ENCODE results near the gene PCGF1.

GRCh38 chr2:74532222-74532621 is 24.7 kb upstream of the PCGF1 start:
- TF ChIP-seq CTCF (conservative IDR thresholded peaks at IDR 0.05) (peak; percentile 25), ZFX (IDR thresholded peaks at IDR 0.05) (no peak)

Data from C4-2B (cell line).